ENCODE data around the gene PRKCE. TPM values are rescaled to one million over a fixed set of nuclear protein-coding genes. Genes with fewer than 3 reads are reported as not detected.
A peak's percentile ranks its signal among the peaks of the same experiment; 100 is the strongest.

Gene PRKCE
- total and polyA plus RNA-seq, 2 experiments from 2014 or later, result 13.2 to 19.2 TPM

DNA sequence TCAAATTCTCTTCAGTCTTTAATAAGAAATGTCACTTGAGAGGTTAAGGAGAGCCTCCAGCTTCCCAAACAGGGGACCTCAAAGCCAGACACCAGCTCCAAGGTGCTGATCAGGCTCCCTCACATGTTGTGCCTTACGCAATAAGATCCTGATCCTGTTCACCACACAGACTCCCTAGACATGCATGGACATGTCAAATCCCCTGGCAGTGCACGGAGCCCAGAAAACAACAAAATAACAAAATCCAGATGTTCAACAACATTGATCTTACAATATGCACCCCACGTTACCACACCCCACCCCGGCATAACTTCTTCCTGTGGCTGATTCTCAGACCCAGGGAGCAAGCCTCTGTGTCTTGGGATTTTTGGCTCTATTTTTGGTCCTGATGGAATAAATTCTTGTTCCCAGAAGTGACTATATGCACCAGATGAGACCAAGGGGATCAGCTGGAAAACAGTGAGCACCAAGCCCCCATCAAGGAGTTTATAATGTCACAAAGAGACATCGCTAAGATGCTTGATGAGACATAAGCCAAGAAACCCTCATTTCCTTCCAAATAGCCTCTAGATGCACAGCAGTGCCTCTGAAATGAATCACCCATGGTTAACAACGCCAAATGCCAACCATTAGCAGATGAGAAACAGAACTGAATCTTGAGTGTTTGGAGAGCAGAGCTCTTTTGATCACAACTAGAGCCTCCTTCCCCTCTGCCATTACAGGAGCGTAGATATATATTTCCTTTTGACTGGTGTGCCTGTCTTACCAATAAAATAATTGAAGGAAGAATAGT lies 198.2 kb downstream of the PRKCE start:
- no peaks in the 10 kb centered on the region for H3K4me1 ChIP-seq (ENCODE audit: low read depth)
- H3K4me3 ChIP-seq, result no peak overlapping the region
- no peak for TF ChIP-seq CTCF (IDR thresholded peaks at IDR 0.05; ENCODE audit: low read depth, low read length)
- H3K36me3 ChIP-seq, result no peaks in the 10 kb centered on the region
- H3K27me3 ChIP-seq, result no peaks in the 10 kb centered on the region
- H3K27ac ChIP-seq, result no peak overlapping the region
- no peaks in the 10 kb centered on the region for H3K9me3 ChIP-seq (ENCODE audit: low read depth)
- peak in 1 of 2 donors; percentile 57 for DNase-seq (ENCODE audit: low read depth in 1 of 2, low spot score in 1 of 2)

GRCh38 chr2:45850558-45850957 lies 199.1 kb downstream of the PRKCE start:
- no peak for DNase-seq (ENCODE audit: low read depth in 1 of 2, low spot score in 1 of 2)
- H3K36me3 ChIP-seq, result no peaks in the 10 kb centered on the region
- no peaks in the 10 kb centered on the region for H3K4me1 ChIP-seq (ENCODE audit: low read depth)
- no peaks in the 10 kb centered on the region for H3K27me3 ChIP-seq
- TF ChIP-seq CTCF (IDR thresholded peaks at IDR 0.05; ENCODE audit: low read depth, low read length), result no peak
- no peak overlapping the region for H3K4me3 ChIP-seq
- no peak overlapping the region for H3K27ac ChIP-seq
- no peaks in the 10 kb centered on the region for H3K9me3 ChIP-seq (ENCODE audit: low read depth)

GRCh38 chr2:45851111-45851510 lies 199.6 kb downstream of the PRKCE start:
- no peak overlapping the region for H3K4me3 ChIP-seq
- H3K27ac ChIP-seq, result no peak overlapping the region
- DNase-seq (ENCODE audit: low read depth in 1 of 2, low spot score in 1 of 2), result no peak
- no peaks in the 10 kb centered on the region for H3K4me1 ChIP-seq (ENCODE audit: low read depth)
- TF ChIP-seq CTCF (IDR thresholded peaks at IDR 0.05; ENCODE audit: low read depth, low read length), result no peak
- no peaks in the 10 kb centered on the region for H3K9me3 ChIP-seq (ENCODE audit: low read depth)
- no peaks in the 10 kb centered on the region for H3K27me3 ChIP-seq
- H3K36me3 ChIP-seq, result no peaks in the 10 kb centered on the region

GRCh38 chr2:45851576-45852304 lies 200.3 kb downstream of the PRKCE start:
- Histone ChIP-seq H3K36me3 (no peaks in the 10 kb centered on the region), H3K9me3 (ENCODE audit: low read depth) (no peaks in the 10 kb centered on the region), H3K27ac (no peak overlapping the region), H3K27me3 (no peaks in the 10 kb centered on the region), H3K4me1 (ENCODE audit: low read depth) (no peaks in the 10 kb centered on the region), H3K4me3 (no peak overlapping the region)
- TF ChIP-seq CTCF (IDR thresholded peaks at IDR 0.05; ENCODE audit: low read depth, low read length), result no peak
- DNase-seq (ENCODE audit: low read depth in 1 of 2, low spot score in 1 of 2), result peak in 1 of 2 donors; percentile 56

- Histone ChIP-seq H3K27me3 (no peaks in the 10 kb centered on the region), H3K27ac (no peak overlapping the region), H3K4me3 (no peak overlapping the region), H3K4me1 (ENCODE audit: low read depth) (no peaks in the 10 kb centered on the region), H3K9me3 (ENCODE audit: low read depth) (no peaks in the 10 kb centered on the region), H3K36me3 (no peaks in the 10 kb centered on the region)
- TF ChIP-seq CTCF (IDR thresholded peaks at IDR 0.05; ENCODE audit: low read depth, low read length), result no peak
- no peak for DNase-seq (ENCODE audit: low read depth in 1 of 2, low spot score in 1 of 2)
These were observed 201.1 kb downstream of the PRKCE start for GRCh38 chr2:45852450-45853150.
